Nephron progenitor cell (in vitro differentiated cells): ENCODE results near the gene SLC46A1.
A peak's percentile ranks its signal among the peaks of the same experiment; 100 is the strongest.

Source experiments
- DNase-seq: peaks from one replicate; pipeline ENCODE4 v3.0.0; 2021
- H3K27ac Mint-ChIP-seq: 2 replicates; pipeline ENCODE4 v1.8.0; 2021; ENCODE audit warnings: mild to moderate bottlenecking, moderate library complexity, mixed read lengths
- H3K27me3 Mint-ChIP-seq: 2 replicates; pipeline ENCODE4 v1.8.0; 2021; ENCODE audit warnings: mild to moderate bottlenecking, low read depth, mixed read lengths; ENCODE audit not compliant: poor library complexity
- H3K36me3 Mint-ChIP-seq: 2 replicates; pipeline ENCODE4 v1.8.0; 2021; ENCODE audit warnings: low read depth, mixed read lengths
- H3K4me1 Mint-ChIP-seq: 2 replicates; pipeline ENCODE4 v1.8.0; 2021; ENCODE audit warnings: mixed read lengths
- H3K4me3 Mint-ChIP-seq: 2 replicates; pipeline ENCODE4 v1.8.0; 2021; ENCODE audit warnings: mild to moderate bottlenecking, moderate library complexity, mixed read lengths
- H3K9me3 Mint-ChIP-seq: 2 replicates; pipeline ENCODE4 v1.8.0; 2021; ENCODE audit warnings: mild to moderate bottlenecking, moderate library complexity, mixed read lengths
- TF ChIP-seq, protein P1 (sequence below): fragments of 200-600 bp; sonication (generic); IDR thresholded peaks from 2 replicates; pipeline ENCODE4 v1.5.0; 2021; ENCODE audit warnings: antibody characterized with exemption

Gene SLC46A1

DNA sequence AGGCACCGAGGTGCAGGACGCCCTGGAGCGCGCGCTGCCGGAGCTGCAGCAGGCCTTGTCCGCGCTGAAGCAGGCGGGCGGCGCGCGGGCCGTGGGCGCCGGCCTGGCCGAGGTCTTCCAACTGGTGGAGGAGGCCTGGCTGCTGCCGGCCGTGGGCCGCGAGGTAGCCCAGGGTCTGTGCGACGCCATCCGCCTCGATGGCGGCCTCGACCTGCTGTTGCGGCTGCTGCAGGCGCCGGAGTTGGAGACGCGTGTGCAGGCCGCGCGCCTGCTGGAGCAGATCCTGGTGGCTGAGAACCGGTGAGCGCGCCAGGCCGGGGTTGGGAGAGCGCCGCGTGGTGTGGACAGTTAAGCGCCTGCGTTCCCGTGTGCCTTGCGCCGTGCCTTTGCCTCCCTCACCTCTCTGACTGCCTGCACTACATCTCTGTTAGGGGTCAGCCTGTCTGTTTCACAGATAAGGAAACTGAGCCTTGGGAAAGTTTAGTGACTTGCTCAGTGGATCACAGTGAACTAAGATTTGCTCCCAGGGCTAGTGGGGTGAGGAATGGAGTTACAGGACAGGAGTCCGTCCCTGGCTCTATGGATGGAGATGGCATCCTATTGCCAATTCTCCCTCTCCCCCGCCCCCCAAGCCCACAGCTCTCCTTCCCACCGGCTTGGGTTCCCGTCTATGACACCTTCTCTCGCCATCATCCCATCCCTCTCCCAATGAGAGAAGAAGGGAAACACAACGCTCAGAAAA, 33.6 kb downstream of the SLC46A1 start:
- no peaks in the 10 kb centered on the region for H3K9me3 Mint-ChIP-seq

DNA sequence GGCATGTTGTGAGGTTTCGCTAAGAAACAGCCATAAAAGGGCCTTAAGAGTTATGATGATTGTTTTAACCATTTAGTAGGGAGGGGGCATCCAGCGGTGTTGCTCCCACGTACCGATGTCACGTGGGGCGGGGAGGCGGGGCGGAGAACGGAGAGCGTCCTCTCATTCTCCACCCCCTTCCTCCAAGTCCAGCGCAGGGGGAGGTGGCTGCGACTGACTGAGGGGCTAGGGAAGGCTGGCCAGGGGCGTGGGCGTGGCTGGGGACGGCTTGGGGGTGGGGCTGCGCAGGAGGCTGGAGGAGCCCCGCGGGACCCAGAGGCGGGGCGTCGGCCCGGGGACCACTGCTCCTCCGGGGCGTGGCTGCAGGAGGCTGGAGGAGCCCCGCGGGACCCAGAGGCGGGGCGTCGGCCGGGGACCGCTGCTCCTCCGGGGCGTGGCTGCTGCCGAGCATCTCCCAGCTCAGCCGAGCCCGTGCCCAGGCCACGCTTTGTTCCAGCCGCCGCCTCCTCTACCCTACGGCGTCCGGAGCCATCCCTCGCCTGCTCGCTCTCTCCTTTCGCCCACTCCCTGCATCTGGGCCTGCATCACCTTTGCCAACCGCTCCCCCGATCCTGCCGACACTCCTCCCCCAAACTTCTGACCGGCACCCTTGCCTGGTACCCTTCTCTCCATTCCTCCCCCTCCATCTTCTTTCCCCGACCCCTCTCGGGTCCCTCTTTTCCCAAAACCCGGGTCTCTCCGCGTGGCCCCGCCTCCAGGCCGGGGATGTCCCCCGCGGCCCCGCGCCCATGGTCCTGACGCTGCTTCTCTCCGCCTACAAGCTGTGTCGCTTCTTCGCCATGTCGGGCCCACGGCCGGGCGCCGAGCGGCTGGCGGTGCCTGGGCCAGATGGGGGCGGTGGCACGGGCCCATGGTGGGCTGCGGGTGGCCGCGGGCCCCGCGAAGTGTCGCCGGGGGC, 34.5 kb downstream of the SLC46A1 start, which contains the start of gene SARM1:
SARM1 (plus strand) TSS at position 450 of the 958 bp plus-strand sequence; CDS start at position 789, 339 bp downstream.
- DNase-seq: peak; percentile 98
- peaks cover 36% of the 10 kb centered on the region for H3K4me1 Mint-ChIP-seq
- H3K4me3 Mint-ChIP-seq: peak within 1 kb of the TSS; percentile 79
- no peaks in the 10 kb centered on the region for H3K9me3 Mint-ChIP-seq
- TF ChIP-seq, protein P1, sequence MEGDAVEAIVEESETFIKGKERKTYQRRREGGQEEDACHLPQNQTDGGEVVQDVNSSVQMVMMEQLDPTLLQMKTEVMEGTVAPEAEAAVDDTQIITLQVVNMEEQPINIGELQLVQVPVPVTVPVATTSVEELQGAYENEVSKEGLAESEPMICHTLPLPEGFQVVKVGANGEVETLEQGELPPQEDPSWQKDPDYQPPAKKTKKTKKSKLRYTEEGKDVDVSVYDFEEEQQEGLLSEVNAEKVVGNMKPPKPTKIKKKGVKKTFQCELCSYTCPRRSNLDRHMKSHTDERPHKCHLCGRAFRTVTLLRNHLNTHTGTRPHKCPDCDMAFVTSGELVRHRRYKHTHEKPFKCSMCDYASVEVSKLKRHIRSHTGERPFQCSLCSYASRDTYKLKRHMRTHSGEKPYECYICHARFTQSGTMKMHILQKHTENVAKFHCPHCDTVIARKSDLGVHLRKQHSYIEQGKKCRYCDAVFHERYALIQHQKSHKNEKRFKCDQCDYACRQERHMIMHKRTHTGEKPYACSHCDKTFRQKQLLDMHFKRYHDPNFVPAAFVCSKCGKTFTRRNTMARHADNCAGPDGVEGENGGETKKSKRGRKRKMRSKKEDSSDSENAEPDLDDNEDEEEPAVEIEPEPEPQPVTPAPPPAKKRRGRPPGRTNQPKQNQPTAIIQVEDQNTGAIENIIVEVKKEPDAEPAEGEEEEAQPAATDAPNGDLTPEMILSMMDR: no peak
- H3K36me3 Mint-ChIP-seq: no peaks in the 10 kb centered on the region
- H3K27ac Mint-ChIP-seq: peak within 1 kb of the TSS; percentile 66
- peaks cover 39% of the 10 kb centered on the region for H3K27me3 Mint-ChIP-seq

More for the DNA sequence above, 33.6 kb downstream of the SLC46A1 start:
- Mint-ChIP-seq H3K4me1 (peaks cover 36% of the 10 kb centered on the region), H3K36me3 (no peaks in the 10 kb centered on the region), H3K27ac (no peak overlapping the region), H3K27me3 (peaks cover 39% of the 10 kb centered on the region), H3K4me3 (peak overlapping the region; percentile 72)
- DNase-seq: no peak
- TF ChIP-seq, protein P1: no peak

DNA sequence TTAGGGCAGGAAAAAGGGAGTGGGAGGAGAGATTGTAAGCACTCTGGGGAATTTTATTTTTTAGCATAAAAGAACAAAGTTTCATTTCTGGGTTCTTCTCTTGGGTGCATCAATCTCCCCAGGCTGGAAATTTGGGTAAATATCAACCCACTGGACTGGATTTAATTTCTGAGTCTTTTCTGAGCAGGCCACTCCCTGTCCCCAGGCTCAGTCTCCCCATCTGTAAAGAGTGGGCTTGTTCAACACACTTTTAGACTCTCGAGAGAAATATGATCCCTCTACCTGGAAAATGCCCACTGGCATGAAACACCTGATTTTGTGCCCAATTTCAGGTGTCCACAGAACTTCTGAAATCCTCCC, 35.3 kb downstream of the SLC46A1 start:
- TF ChIP-seq, protein P1: no peak
- peaks cover 36% of the 10 kb centered on the region for H3K4me1 Mint-ChIP-seq
- H3K27me3 Mint-ChIP-seq: peaks cover 39% of the 10 kb centered on the region
- H3K27ac Mint-ChIP-seq: peak overlapping the region; percentile 66
- DNase-seq: no peak
- no peaks in the 10 kb centered on the region for H3K36me3 Mint-ChIP-seq
- peak overlapping the region; percentile 79 for H3K4me3 Mint-ChIP-seq
- no peaks in the 10 kb centered on the region for H3K9me3 Mint-ChIP-seq

DNA sequence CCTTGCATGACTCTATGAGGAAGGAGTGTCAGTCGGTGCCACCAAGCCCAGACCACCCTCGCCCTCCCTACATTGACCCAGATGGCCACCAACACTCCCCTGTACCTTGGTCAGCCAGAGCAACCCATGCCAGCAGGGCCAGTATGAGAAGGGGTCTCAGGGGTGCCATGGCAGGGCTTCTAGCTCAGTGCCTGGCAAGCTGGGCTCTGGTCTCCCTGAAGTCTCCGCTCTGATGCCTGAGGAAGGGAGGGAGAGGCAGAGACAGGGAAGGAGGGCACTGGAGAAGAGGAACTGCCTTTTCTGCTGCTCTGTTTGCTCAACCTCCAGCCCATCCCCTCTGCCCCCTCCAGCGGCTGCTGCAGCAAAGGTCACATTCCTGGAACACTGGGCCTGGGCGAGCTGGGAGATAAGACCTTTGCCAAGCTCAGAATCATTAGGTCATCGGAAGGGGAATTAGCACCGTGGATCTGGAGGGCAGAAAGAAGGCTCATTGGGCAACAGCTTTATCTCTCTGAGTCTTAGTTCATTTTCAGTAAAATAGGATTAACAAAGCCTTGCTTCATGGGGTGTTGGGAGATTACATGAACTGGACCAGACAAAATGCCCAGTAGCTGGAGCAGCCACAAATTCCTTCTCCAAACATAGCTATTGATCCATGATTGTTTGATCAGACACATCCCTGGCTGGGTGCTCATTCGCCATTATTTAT, 35.8 kb downstream of the SLC46A1 start, which contains the start of gene VTN:
VTN (minus strand) TSS at position 273 of the 709 bp plus-strand sequence; CDS start at position 169, 104 bp downstream.
- peaks cover 36% of the 10 kb centered on the region for H3K4me1 Mint-ChIP-seq
- peak; percentile 61 for DNase-seq
- peak within 1 kb of the TSS; percentile 79 for H3K4me3 Mint-ChIP-seq
- H3K27ac Mint-ChIP-seq: peak within 1 kb of the TSS; percentile 83
- H3K27me3 Mint-ChIP-seq: peaks cover 38% of the 10 kb centered on the region
- H3K36me3 Mint-ChIP-seq: no peaks in the 10 kb centered on the region
- TF ChIP-seq, protein P1: no peak
- H3K9me3 Mint-ChIP-seq: no peaks in the 10 kb centered on the region

DNA sequence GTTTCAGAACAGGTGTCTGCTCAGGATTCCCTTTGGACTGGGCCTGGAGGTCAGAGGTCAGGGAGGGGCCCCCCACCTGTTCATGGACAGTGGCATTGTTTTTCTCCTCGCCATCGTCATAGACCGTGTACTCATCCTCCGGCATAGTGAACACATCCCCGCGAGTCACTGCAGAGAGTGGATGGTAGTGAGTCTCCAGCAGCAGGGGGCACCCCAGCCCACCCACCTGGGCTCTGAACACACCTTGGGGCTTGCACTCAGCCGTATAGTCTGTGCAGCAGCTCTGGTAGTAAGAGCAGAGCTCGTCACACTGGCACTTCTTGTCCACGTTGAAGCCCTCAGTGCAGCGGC, 36.4 kb downstream of the SLC46A1 start:
- Mint-ChIP-seq H3K27ac (peak overlapping the region; percentile 83), H3K4me3 (no peak overlapping the region), H3K9me3 (no peaks in the 10 kb centered on the region), H3K36me3 (no peaks in the 10 kb centered on the region), H3K4me1 (peaks cover 36% of the 10 kb centered on the region), H3K27me3 (peaks cover 33% of the 10 kb centered on the region)
- TF ChIP-seq, protein P1: no peak
- DNase-seq: no peak
